DND-41 (cell line): ENCODE results near the gene MAP1LC3B.

Source experiments
- ATAC-seq: fragments of 200-7000 bp; cut with Tn5 transposase; 3 replicates; pipeline ENCODE4 v1.9.1; 2021; ENCODE audit warnings: low read depth; ENCODE audit not compliant: insufficient read depth
- DNase-seq: peaks from one replicate; pipeline ENCODE4 v3.0.0-alpha.2; 2020
- H2AFZ ChIP-seq: 2 replicates; pipeline ENCODE4 v1.6.0; 2012; ENCODE audit warnings: low read depth, low read length
- H3K27ac ChIP-seq: 2 replicates; pipeline ENCODE4 v1.5.1; 2012; ENCODE audit warnings: low read length, inconsistent platforms
- H3K27me3 ChIP-seq: fragments of 200-600 bp; sonication (generic); 2 replicates; pipeline ENCODE4 v1.6.0; 2012; ENCODE audit warnings: low read length, mild to moderate bottlenecking, inconsistent platforms; ENCODE audit not compliant: insufficient read depth, poor library complexity
- H3K36me3 ChIP-seq: 2 replicates; pipeline ENCODE4 v1.5.1; 2012; ENCODE audit warnings: low read length, inconsistent platforms; ENCODE audit not compliant: insufficient read depth
- H3K4me1 ChIP-seq: 2 replicates; pipeline ENCODE4 v1.5.1; 2012; ENCODE audit warnings: mild to moderate bottlenecking, low read length; ENCODE audit not compliant: insufficient read depth
- H3K4me2 ChIP-seq: 2 replicates; pipeline ENCODE4 v1.6.0; 2012; ENCODE audit warnings: mild to moderate bottlenecking, moderate library complexity, low read length, inconsistent platforms; ENCODE audit not compliant: insufficient read depth
- H3K4me3 ChIP-seq, 2 experiments: fragments of 200-600 bp in 1 of 2; shearing (Covaris generic) in 1 of 2; 2 replicates each; pipeline ENCODE4 v1.5.1; 2012 to 2016; ENCODE audit warnings: inconsistent platforms in 2 of 2, low read length in 2 of 2, mild to moderate bottlenecking in 2 of 2, low read depth in 1 of 2, moderate library complexity in 1 of 2
- H3K79me2 ChIP-seq: 2 replicates; pipeline ENCODE4 v1.6.0; 2012; ENCODE audit warnings: low read length, inconsistent platforms; ENCODE audit not compliant: insufficient read depth
- H3K9ac ChIP-seq: 2 replicates; pipeline ENCODE4 v1.6.0; 2012; ENCODE audit warnings: low read depth, mild to moderate bottlenecking, inconsistent platforms, low read length, moderate library complexity
- H3K9me3 ChIP-seq: 2 replicates; pipeline ENCODE4 v1.5.1; 2012; ENCODE audit warnings: low read length, moderate library complexity, mild to moderate bottlenecking, inconsistent platforms; ENCODE audit not compliant: insufficient read depth, severe bottlenecking
- H4K20me1 ChIP-seq: 2 replicates; pipeline ENCODE4 v1.6.0; 2012; ENCODE audit warnings: low read length; ENCODE audit not compliant: insufficient read depth
- CTCF ChIP-seq: IDR thresholded peaks from 2 replicates; pipeline ENCODE4 v1.5.1; 2012; ENCODE audit warnings: borderline replicate concordance, low read length, moderate library complexity, mild to moderate bottlenecking; ENCODE audit not compliant: poor library complexity, severe bottlenecking; ENCODE audit errors: extremely low read depth
- EZH2 ChIP-seq: IDR thresholded peaks from 3 replicates; pipeline ENCODE4 v1.6.1; 2012; ENCODE audit warnings: borderline replicate concordance, low read depth, mild to moderate bottlenecking, moderate library complexity, low read length, inconsistent platforms; ENCODE audit not compliant: severe bottlenecking

The MAP1LC3B gene

GRCh38 chr16:87369117-87369765, 22.9 kb upstream of the MAP1LC3B start:
- H3K27ac ChIP-seq = no peak overlapping the region
- H3K4me2 ChIP-seq = no peak overlapping the region
- peaks cover 95% of the 10 kb centered on the region for H3K79me2 ChIP-seq
- no peak overlapping the region for H3K4me3 ChIP-seq
- peaks cover 71% of the 10 kb centered on the region for H4K20me1 ChIP-seq
- no peak overlapping the region for H2AFZ ChIP-seq
- ATAC-seq (no peak), DNase-seq (no peak)
- no peaks in the 10 kb centered on the region for H3K27me3 ChIP-seq
- no peaks in the 10 kb centered on the region for H3K4me1 ChIP-seq
- no peak for TF ChIP-seq EZH2
- TF ChIP-seq CTCF = no peak
- H3K36me3 ChIP-seq = peaks cover 30% of the 10 kb centered on the region
- no peaks in the 10 kb centered on the region for H3K9me3 ChIP-seq
- H3K9ac ChIP-seq = no peak overlapping the region

GRCh38 chr16:87369796-87370719, 22.1 kb upstream of the MAP1LC3B start:
- no peak for DNase-seq
- no peak overlapping the region for H3K4me3 ChIP-seq
- no peaks in the 10 kb centered on the region for H3K27me3 ChIP-seq
- peaks cover 95% of the 10 kb centered on the region for H3K79me2 ChIP-seq
- no peak for TF ChIP-seq EZH2
- no peak for TF ChIP-seq CTCF
- no peak overlapping the region for H3K4me2 ChIP-seq
- no peak overlapping the region for H3K27ac ChIP-seq
- H3K9ac ChIP-seq = no peak overlapping the region
- H3K9me3 ChIP-seq = no peaks in the 10 kb centered on the region
- H4K20me1 ChIP-seq = peaks cover 68% of the 10 kb centered on the region
- H3K36me3 ChIP-seq = peaks cover 25% of the 10 kb centered on the region; the same call in 1 of the 2 replicates
- H3K4me1 ChIP-seq = no peaks in the 10 kb centered on the region
- no peak for ATAC-seq
- no peak overlapping the region for H2AFZ ChIP-seq

GRCh38 chr16:87371261-87371866, 20.8 kb upstream of the MAP1LC3B start:
- peaks cover 20% of the 10 kb centered on the region; the same call in 1 of the 2 replicates for H3K36me3 ChIP-seq
- H4K20me1 ChIP-seq = peaks cover 71% of the 10 kb centered on the region
- DNase-seq = no peak
- H3K27me3 ChIP-seq = no peaks in the 10 kb centered on the region
- no peaks in the 10 kb centered on the region for H3K9me3 ChIP-seq
- H2AFZ ChIP-seq = no peak overlapping the region
- H3K79me2 ChIP-seq = peaks cover 97% of the 10 kb centered on the region
- H3K27ac ChIP-seq = no peak overlapping the region
- H3K9ac ChIP-seq = no peak overlapping the region
- no peak overlapping the region for H3K4me3 ChIP-seq
- no peak overlapping the region for H3K4me2 ChIP-seq
- TF ChIP-seq CTCF (no peak), EZH2 (no peak)
- no peaks in the 10 kb centered on the region for H3K4me1 ChIP-seq
- no peak for ATAC-seq
